ENCODE results near the gene RARRES1. TPM values are rescaled to one million over a fixed set of nuclear protein-coding genes. Genes with fewer than 3 reads are reported as not detected.
"Not testable (repeated sequence)": the region's sequence is repeated elsewhere in the genome, so short reads cannot be mapped to it uniquely, and the experiment has no call there.

The RARRES1 gene
- polyA plus RNA-seq, 4 donors, result 7.2 to 33.0 (median 12.8) TPM

DNA sequence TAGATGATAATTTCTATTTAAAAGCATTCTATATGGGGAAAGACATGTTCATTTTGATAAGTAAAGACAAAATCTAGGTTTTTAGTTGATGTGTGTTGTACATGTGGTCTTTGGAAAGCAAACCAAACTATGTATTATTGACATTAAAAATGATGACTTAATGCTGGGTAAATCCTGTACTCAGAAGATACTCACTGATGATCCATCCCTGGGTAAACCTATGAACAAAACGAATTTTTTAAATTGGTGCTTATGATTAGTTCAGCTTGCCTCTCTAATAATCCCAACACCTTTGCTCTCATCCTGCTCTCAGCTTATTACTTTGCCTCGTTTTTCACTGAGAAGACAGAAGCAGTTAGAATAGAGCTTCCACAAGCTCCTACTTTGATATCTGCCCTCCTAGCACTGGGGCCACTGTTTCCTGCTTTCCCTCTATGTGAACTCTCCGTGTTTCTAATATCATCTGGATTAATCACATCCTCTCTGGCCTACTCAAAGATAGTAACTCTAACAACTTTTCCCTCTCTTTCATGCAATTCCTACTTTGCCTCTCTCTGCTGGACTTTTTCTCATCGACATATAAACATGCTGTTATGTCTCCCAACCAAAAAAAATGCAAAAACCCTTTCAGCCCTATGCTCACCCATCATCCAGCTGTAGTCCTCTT is 29.3 kb downstream of the RARRES1 start:
- DNase-seq (ENCODE audit: low read depth in 4 of 4, low spot score in 2 of 4), result no peak

- no peak for DNase-seq (ENCODE audit: low read depth in 4 of 4, low spot score in 2 of 4)
Measured at GRCh38 chr3:158701420-158702065, 30.7 kb downstream of the RARRES1 start.

- DNase-seq (ENCODE audit: low read depth in 4 of 4, low spot score in 2 of 4), result no peak
Measured at GRCh38 chr3:158700559-158700958, 31.7 kb downstream of the RARRES1 start.

DNA sequence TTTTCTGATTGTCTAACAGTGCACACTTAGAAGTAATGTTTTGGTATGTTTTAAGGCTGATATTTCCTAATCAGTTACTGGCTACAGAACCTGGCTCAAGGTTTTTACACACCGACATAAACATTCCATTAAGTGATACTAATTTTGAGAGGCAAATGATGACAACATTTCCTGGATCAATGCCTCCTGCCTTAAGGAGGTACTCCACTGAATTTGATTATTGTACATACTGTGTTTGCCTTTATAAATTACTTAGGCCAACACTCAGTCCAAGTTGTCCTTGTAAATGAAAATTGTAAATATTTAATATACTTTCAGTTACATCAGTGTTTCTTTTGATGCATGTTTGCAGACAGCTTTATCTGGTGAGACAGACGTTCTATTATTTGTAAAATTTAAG is 35.6 kb downstream of the RARRES1 start:
- no peak for DNase-seq (ENCODE audit: low read depth in 4 of 4, low spot score in 2 of 4)

- not testable (repeated sequence) for DNase-seq (ENCODE audit: low read depth in 4 of 4, low spot score in 2 of 4)
Measured at GRCh38 chr3:158693866-158694456, 38.3 kb downstream of the RARRES1 start.

GRCh38 chr3:158685159-158685558 is 47.1 kb downstream of the RARRES1 start:
- no peak for DNase-seq (ENCODE audit: low read depth in 4 of 4, low spot score in 2 of 4)

DNA sequence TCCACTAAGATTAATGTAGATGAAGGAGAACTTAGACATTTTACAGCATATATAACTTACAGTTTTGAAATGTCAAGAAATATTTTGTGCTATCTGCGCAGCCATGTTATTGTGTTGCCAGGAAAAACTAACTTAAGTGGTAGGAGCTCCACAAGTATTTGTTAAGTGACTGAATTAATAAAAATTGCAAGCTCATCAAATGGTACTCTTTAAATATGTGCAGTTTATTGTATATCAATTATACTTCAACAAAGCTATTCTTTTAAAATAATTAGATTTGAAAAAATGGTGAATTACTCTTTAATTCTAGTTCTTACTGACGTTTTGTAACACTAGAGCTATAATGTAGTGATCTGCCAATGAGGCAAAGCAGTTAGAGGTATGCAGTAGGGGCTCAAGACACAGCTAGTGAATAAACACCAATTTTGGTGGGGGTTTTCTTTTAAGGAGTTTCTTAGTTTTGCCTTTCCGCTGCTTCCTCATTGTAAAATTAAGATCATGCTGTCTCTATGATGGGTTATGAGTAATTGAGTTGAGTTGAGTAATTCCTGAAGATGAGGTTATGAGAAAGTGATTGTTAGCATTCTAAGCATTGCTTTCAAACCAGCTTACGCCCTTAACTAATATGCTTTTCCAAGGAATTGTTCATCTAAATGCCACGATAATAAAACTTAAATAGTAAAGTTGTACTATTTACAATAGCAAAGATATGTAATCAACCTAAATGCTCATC is 48.9 kb downstream of the RARRES1 start:
- DNase-seq (ENCODE audit: low read depth in 4 of 4, low spot score in 2 of 4), result no peak

DNA sequence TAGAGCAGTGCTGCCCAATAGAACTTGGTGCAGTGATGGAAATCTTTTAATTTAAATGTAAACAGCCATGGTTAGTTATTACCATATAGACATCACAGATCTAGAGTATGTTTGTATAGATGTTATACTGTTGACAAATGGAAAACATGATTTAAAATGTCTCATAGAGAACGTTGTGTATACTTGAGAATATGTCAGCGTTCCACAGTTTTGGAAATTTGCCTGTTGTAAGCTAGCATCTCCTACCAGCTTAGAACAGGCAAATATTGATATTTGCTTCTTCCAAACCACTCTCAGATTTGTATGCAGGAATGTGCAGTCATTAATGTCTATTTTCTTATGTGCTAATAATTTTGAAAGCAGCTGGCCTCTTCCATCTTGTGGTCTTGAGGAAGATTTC is 51.4 kb downstream of the RARRES1 start:
- DNase-seq (ENCODE audit: low read depth in 4 of 4, low spot score in 2 of 4), result no peak

- no peak for DNase-seq (ENCODE audit: low read depth in 4 of 4, low spot score in 2 of 4)
Measured at GRCh38 chr3:158679547-158680000, 52.7 kb downstream of the RARRES1 start.

DNA sequence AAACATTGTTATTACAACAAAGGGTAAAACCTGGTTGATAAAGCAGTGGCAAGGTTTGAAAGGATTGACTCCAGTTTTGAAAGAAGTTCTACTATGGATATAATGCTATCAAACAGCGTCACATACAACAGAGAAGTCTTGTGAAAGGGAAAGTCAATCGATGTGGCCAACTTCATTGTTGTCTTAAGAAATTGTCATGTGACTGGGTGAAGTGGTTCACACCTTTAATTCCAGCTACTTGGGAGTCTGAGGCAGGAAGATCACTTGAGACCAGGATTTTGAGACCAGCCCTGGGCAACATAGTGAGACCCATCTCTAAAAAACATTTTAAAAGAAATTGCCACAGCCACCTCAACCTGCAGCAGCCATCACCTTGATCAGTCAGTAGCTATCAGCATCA is 53.6 kb downstream of the RARRES1 start:
- DNase-seq (ENCODE audit: low read depth in 4 of 4, low spot score in 2 of 4), result no peak

- peak; percentile 55 to 76 (median 67) for DNase-seq (ENCODE audit: low read depth in 4 of 4, low spot score in 2 of 4)
Measured at GRCh38 chr3:158672215-158673176, 59.8 kb downstream of the RARRES1 start, which contains the start of gene LXN. Gene LXN, minus strand, starts transcription at chr3:158672648. Its CDS starts 170 bp downstream, at chr3:158672478.

DNA sequence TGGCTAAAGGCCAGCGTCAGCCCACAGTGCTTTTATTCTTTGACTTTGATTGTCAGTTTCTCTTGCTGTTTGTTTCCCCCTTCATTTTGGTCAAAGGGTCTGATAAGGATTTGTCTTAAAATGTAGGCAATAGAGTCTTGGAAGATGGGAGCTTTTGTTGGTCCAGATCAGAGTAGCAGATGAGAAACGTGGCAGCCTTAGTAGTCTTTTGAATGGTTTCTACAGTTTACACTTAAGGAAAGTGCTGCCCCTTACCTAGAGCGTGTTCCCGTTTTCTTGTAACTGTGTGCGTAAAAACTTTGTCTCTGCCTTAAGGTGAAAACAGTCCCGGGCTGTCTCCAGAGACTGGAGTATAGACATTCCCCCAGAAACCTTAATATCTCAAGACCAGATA is 60.4 kb downstream of the RARRES1 start:
- peak in 2 of 4 donors; percentile 3 to 19 for DNase-seq (ENCODE audit: low read depth in 4 of 4, low spot score in 2 of 4)

GRCh38 chr3:158668506-158668905 is 63.8 kb downstream of the RARRES1 start:
- no peak for DNase-seq (ENCODE audit: low read depth in 4 of 4, low spot score in 2 of 4)

GRCh38 chr3:158666416-158666815 is 65.8 kb downstream of the RARRES1 start:
- no peak for DNase-seq (ENCODE audit: low read depth in 4 of 4, low spot score in 2 of 4)

DNA sequence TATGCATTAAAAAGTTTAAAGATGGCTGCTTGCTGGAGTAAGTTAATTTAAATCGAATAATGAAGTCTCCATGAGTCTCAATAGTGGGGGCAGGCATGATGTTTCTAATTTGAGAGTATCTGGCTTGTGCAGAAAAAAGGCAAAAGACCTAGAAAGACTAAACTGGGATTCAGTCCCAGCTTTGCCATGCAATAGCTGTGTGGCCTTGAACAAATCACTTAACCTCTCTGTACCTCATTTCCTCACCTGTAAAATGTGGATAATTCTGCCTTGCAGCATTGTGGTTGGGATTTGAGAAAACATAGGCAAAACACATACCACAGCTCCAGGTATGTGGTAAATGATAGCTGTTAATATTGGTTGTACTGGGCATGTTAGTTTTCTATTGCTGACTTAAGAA is 68.4 kb downstream of the RARRES1 start:
- DNase-seq (ENCODE audit: low read depth in 4 of 4, low spot score in 2 of 4), result no peak

GRCh38 chr3:158663246-158663645 is 69.0 kb downstream of the RARRES1 start:
- DNase-seq (ENCODE audit: low read depth in 4 of 4, low spot score in 2 of 4), result no peak

DNA sequence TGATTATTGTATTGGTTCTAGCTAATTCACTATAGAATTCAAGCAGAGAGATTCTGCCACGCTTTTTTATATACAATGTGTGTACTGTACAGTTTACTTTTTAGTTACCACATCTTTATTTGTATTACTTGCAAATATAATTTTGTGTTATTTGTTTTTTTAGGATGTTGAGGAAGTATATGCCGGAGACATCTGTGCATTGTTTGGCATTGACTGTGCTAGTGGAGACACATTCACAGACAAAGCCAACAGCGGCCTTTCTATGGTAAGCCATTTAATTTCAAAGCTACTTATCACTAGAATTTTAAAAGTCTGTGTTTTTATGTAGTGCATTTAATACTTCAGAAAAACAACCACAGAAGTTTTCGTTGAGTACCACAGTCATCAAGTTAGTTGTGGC is 71.5 kb downstream of the RARRES1 start:
- DNase-seq (ENCODE audit: low read depth in 4 of 4, low spot score in 2 of 4), result no peak

DNA sequence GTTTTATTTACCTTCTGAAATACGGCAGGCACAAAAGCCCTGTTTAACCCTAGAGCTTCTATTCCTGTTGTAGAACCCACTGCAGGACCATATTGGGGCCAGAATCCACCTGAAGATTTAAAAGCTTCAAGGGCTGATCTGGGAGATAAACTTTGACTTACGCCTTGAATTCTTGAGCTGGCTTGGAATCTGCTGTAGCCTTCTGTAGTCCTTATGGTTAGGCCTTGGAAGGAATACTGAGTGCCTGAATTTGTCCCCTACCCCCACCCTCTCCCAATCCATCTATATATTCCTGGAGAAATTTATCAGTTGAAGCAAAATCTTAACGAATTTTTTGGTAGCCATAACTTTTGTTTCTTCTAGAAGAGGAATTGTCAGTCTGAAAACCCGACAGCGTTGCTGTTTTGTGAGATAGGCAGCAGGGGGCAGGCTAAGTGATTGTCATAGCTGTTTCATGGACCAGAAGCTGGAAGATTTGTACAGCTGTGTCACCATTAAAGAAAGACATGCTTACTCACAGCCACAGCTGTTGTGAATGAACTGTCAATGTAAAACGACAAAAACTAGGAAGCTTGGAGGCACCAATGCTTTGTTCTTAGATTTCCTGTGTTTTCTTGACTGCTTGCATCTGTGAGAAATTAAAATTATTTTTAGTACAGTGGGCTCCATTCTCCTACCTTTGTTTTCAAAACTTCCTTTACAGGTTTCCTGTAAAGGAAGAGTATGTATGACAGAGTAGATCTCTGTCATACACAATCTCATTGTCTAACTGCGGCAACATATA is 72.6 kb downstream of the RARRES1 start:
- peak in 1 of 4 donors; percentile 18 for DNase-seq (ENCODE audit: low read depth in 4 of 4, low spot score in 2 of 4)

DNA sequence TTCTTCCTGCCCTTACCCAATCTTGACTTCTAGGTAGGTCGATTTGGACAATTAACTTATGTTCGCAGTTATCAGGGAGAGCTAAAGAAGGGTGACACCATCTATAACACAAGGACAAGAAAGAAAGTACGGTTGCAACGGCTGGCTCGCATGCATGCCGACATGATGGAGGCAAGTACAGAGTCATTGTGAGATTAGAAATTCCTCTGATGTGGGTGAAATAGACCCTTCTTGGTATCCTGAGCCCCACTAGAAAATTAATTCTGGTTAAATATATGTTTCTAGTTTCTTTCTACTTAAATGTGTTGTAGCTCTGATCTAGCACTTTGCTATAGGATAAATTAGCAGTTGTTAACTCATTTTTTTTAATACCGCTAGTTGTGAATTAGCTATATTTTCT is 73.4 kb downstream of the RARRES1 start:
- DNase-seq (ENCODE audit: low read depth in 4 of 4, low spot score in 2 of 4), result no peak
